OCI-LY7 (cell line): ENCODE results near the gene NPM1. TPM values are rescaled to one million over a fixed set of nuclear protein-coding genes. Genes with fewer than 3 reads are reported as not detected.
"Not testable (repeated sequence)": the region's sequence is repeated elsewhere in the genome, so short reads cannot be mapped to it uniquely, and the experiment has no call there.

Experiments used
- BruUV-seq: library from RNA; stranded (reverse); fragments of 400-500 nt; replicated peaks from 2 replicates; lab custom pipeline; 2021; lab: Mats Ljungman, UMichigan
- CTCF ChIA-PET: fragments of 300-600 bp; sonication (Branson Sonifier 250); formaldehyde crosslinking; loops from one replicate; lab custom pipeline; 2022; ENCODE audit warnings: antibody characterized with exemption; ENCODE audit not compliant: unreplicated experiment; lab: Charles Lee
- POLR2A ChIA-PET: fragments of 300-600 bp; sonication (Branson Sonifier 250); formaldehyde crosslinking; loops from one replicate; lab custom pipeline; 2022; ENCODE audit warnings: antibody characterized with exemption; lab: Charles Lee
- DNase-seq: peaks from one replicate; pipeline ENCODE4 v3.0.0-alpha.2; 2015; ENCODE audit warnings: low spot score
- H2AFZ ChIP-seq: fragments of 200-600 bp; sonication (generic), shearing (Covaris generic); 2 replicates; pipeline ENCODE4 v1.6.1; 2014; ENCODE audit warnings: mild to moderate bottlenecking, antibody characterized with exemption, low read length, moderate library complexity
- H3K27ac ChIP-seq: fragments of 200-600 bp; sonication (generic); 2 replicates; pipeline ENCODE4 v1.5.1; 2014; ENCODE audit warnings: mixed run types, low read depth, mild to moderate bottlenecking, moderate library complexity, low read length, inconsistent platforms; ENCODE audit not compliant: poor library complexity, severe bottlenecking
- H3K36me3 ChIP-seq: fragments of 200-600 bp; sonication (generic); 2 replicates; pipeline ENCODE4 v1.6.1; 2014; ENCODE audit warnings: mild to moderate bottlenecking, antibody characterized with exemption, low read length, moderate library complexity, mixed read lengths; ENCODE audit not compliant: insufficient read depth
- H3K4me1 ChIP-seq: fragments of 200-600 bp; sonication (generic); 2 replicates; pipeline ENCODE4 v1.5.1; 2014; ENCODE audit warnings: mild to moderate bottlenecking, low read length; ENCODE audit not compliant: insufficient read depth, poor library complexity, severe bottlenecking
- H3K4me2 ChIP-seq: fragments of 200-600 bp; sonication (generic); 2 replicates; pipeline ENCODE4 v1.6.1; 2014; ENCODE audit warnings: mild to moderate bottlenecking, low read length
- H3K4me3 ChIP-seq: fragments of 200-600 bp; sonication (generic); 2 replicates; pipeline ENCODE4 v1.5.1; 2014; ENCODE audit warnings: mild to moderate bottlenecking, low read depth, low read length; ENCODE audit not compliant: poor library complexity, severe bottlenecking
- H3K79me2 ChIP-seq: fragments of 200-600 bp; sonication (generic); 2 replicates; pipeline ENCODE4 v1.6.1; 2016; ENCODE audit warnings: low read depth, mild to moderate bottlenecking, low read length, moderate library complexity, mixed read lengths; ENCODE audit not compliant: insufficient read depth
- H3K9me2 ChIP-seq: fragments of 200-600 bp; sonication (generic); 2 replicates; pipeline ENCODE4 v1.6.1; 2016; ENCODE audit warnings: mild to moderate bottlenecking, low read length, mixed read lengths; ENCODE audit not compliant: insufficient read depth
- H3K9me3 ChIP-seq: fragments of 200-600 bp; sonication (generic); 2 replicates; pipeline ENCODE4 v1.6.1; 2014; ENCODE audit warnings: mild to moderate bottlenecking, mixed run types, low read length, mixed read lengths
- H4K20me1 ChIP-seq: fragments of 200-600 bp; sonication (generic); 2 replicates; pipeline ENCODE4 v1.6.1; 2014; ENCODE audit warnings: mild to moderate bottlenecking, antibody characterized with exemption, low read length, moderate library complexity, mixed read lengths; ENCODE audit not compliant: insufficient read depth
- EZH2phosphoT487 ChIP-seq: fragments of 200-600 bp; sonication (generic); IDR thresholded peaks from 2 replicates; pipeline ENCODE4 v1.6.1; 2018; ENCODE audit warnings: low read depth, borderline replicate concordance, mild to moderate bottlenecking, mixed run types, antibody characterized with exemption, low read length, moderate library complexity, mixed read lengths
- intact Hi-C: fragments of 100-400 bp; cut with micrococcal nuclease; formaldehyde crosslinking; loops from one replicate; pipeline ENCODE4 v1.10.0; 2022; ENCODE audit not compliant: unreplicated experiment
- total RNA-seq, 2 experiments: library from RNA; depleted of rRNA in 1 of 2; stranded (reverse); fragments of >200 nt in 1 of 2; shearing (Covaris generic) in 1 of 2; gene quantifications; 2 replicates each; pipeline ENCODE4 v1.2.3, GENCODE V29; 2014 to 2022
- TF ChIP-seq, protein P1 (sequence below): fragments of 200-600 bp; sonication (generic); conservative IDR thresholded peaks from 2 replicates; pipeline ENCODE4 v1.5.1; 2014; ENCODE audit warnings: mild to moderate bottlenecking, antibody characterized with exemption, low read length, moderate library complexity, mixed read lengths

Gene NPM1
- total RNA-seq, 2 experiments from 2014 or later: 1,091 to 2,027 TPM

DNA sequence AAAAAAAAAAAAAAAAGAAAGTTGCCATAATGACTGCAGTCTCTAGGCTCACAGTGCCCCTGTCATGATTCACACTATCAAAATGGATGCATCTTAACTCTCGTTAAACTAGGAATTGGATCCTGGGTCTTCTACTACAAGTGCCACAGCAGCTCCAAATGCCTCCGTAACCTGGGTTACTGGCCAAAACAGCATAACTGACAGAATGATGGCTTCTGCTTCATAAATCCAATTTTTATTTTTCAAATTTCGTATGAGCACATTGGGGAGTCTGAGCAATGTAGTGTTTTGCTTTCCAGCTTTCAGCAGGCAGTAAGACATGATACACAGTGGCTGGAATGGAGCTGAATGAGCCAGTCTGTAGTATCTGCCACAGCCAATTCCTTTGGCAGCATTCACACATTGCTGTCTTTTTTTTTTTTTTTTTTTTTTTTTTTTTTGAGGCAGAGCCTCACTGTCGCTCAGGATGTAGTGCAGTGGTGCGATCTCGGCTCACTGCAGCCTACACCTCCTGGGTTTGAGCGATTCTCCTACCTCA is 36.0 kb upstream of the NPM1 start:
- Histone ChIP-seq H3K4me2 (no peak overlapping the region), H3K9me3 (no peaks in the 10 kb centered on the region), H3K79me2 (no peaks in the 10 kb centered on the region), H3K36me3 (no peaks in the 10 kb centered on the region), H3K4me1 (no peaks in the 10 kb centered on the region), H2AFZ (no peak overlapping the region), H3K27ac (no peak overlapping the region), H4K20me1 (no peaks in the 10 kb centered on the region), H3K9me2 (no peaks in the 10 kb centered on the region), H3K4me3 (no peak overlapping the region)
- intact Hi-C loops: no loop called here
- TF ChIP-seq, protein P1, sequence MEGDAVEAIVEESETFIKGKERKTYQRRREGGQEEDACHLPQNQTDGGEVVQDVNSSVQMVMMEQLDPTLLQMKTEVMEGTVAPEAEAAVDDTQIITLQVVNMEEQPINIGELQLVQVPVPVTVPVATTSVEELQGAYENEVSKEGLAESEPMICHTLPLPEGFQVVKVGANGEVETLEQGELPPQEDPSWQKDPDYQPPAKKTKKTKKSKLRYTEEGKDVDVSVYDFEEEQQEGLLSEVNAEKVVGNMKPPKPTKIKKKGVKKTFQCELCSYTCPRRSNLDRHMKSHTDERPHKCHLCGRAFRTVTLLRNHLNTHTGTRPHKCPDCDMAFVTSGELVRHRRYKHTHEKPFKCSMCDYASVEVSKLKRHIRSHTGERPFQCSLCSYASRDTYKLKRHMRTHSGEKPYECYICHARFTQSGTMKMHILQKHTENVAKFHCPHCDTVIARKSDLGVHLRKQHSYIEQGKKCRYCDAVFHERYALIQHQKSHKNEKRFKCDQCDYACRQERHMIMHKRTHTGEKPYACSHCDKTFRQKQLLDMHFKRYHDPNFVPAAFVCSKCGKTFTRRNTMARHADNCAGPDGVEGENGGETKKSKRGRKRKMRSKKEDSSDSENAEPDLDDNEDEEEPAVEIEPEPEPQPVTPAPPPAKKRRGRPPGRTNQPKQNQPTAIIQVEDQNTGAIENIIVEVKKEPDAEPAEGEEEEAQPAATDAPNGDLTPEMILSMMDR: no peak
- TF ChIP-seq EZH2phosphoT487: no peak
- no peak for DNase-seq
- ChIA-PET POLR2A (interaction anchor here (0.6 to 1.3 kb wide), 2 partner anchors 9 to 655 kb away, joined by 3 to 4 read pairs; partner anchors contain the start of gene FBXW11), CTCF (no interaction called here)
- no TSS peak for BruUV-seq

DNA sequence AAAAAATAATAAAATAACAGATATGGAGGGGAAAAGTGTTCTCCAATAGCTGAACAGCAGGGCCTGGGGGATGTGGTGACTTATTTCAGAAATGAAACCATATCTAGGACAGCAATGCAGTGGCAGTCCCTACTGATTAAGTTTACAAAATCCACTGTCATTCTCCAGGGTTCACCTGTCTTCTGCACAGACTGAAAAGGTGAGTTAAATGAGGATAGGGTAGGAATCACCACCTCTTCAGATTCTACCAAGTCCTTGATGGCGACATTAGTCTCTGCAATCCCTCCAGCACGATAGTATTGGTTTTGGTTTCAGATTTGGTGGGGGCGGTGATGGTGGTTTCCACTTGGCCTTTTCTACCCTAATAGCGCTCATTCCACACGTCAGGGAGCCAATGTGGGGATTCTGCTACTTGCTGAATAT is 32.3 kb upstream of the NPM1 start:
- no peaks in the 10 kb centered on the region for H3K79me2 ChIP-seq
- TF ChIP-seq, protein P1: no peak
- TF ChIP-seq EZH2phosphoT487: no peak
- no TSS peak for BruUV-seq
- no peak overlapping the region for H3K27ac ChIP-seq
- intact Hi-C loops: no loop called here
- POLR2A ChIA-PET: no interaction called here
- no peaks in the 10 kb centered on the region for H4K20me1 ChIP-seq
- CTCF ChIA-PET: no interaction called here
- H3K4me1 ChIP-seq: no peaks in the 10 kb centered on the region
- H3K9me3 ChIP-seq: no peaks in the 10 kb centered on the region
- H3K36me3 ChIP-seq: no peaks in the 10 kb centered on the region
- H3K9me2 ChIP-seq: no peaks in the 10 kb centered on the region
- DNase-seq: no peak
- no peak overlapping the region for H2AFZ ChIP-seq
- no peak overlapping the region for H3K4me2 ChIP-seq
- H3K4me3 ChIP-seq: no peak overlapping the region

DNA sequence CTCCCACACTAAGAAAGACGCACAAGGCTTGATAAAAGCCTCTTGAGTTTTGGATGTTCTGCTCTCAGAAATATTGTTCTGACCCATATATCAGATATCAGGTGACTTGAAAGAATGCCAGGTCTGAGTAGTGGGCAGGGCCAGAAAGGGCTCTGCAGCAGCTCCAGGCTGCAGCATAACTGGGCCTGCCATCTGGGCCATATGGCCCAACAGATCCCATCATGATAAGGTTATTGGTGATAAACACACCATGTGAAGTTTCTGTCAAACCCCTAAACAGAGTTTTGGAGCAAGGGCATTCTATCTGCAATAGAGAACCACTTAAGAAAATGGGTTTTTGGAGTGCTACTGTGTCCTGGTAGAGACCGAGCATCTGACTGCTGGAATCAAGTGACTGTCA is 29.8 kb upstream of the NPM1 start:
- POLR2A ChIA-PET: no interaction called here

DNA sequence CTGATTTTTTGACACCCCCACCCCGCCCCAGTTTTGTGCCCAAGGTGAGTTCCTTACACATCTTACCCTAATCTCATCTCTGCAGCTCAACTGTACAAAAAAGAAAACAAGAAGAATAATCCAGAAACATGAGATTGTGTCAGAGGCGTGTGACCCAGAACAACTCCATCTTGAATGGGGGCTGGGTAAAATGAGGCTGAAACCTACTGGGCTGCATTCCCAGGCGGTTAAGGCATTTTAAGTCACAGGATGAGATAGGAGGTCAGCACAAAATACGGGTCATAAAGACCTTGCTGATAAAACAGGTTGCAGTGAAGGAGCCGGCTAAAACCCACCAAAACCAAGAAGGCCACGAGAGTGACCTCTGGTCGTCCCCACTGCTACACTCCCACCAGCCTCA is 26.5 kb upstream of the NPM1 start:
- BruUV-seq, CTCF ChIA-PET, H3K4me1 ChIP-seq, H3K9me2 ChIP-seq, DNase-seq, H2AFZ ChIP-seq, H3K36me3 ChIP-seq, intact Hi-C loops, H4K20me1 ChIP-seq, H3K4me3 ChIP-seq, H3K79me2 ChIP-seq, H3K4me2 ChIP-seq, H3K27ac ChIP-seq, H3K9me3 ChIP-seq: not testable (repeated sequence)
- POLR2A ChIA-PET: interaction anchor here (0.6 kb wide), 1 partner anchor 1205 kb away, joined by 4 read pairs; no protein-coding TSS in a partner anchor

More for the DNA sequence above, 29.8 kb upstream of the NPM1 start:
- intact Hi-C loops: no loop called here
- no peaks in the 10 kb centered on the region for H3K9me2 ChIP-seq
- no peaks in the 10 kb centered on the region for H3K36me3 ChIP-seq
- H4K20me1 ChIP-seq: no peaks in the 10 kb centered on the region
- TF ChIP-seq, protein P1: no peak
- no peak for TF ChIP-seq EZH2phosphoT487
- no peak overlapping the region for H3K4me3 ChIP-seq
- no peak overlapping the region for H3K27ac ChIP-seq
- CTCF ChIA-PET: no interaction called here
- H2AFZ ChIP-seq: no peak overlapping the region
- no peaks in the 10 kb centered on the region for H3K79me2 ChIP-seq
- DNase-seq: no peak
- no TSS peak for BruUV-seq
- no peak overlapping the region for H3K4me2 ChIP-seq
- H3K9me3 ChIP-seq: no peaks in the 10 kb centered on the region
- H3K4me1 ChIP-seq: no peaks in the 10 kb centered on the region
